Hypothalamus (tissue), 51 donors: ENCODE data around the gene RAPGEF5.

ENCODE experiments used
- DNase-seq, 51 donors: peaks; one replicate each; lab custom pipeline; 2025; lab: John Stamatoyannopoulos, UW

The RAPGEF5 gene

DNA sequence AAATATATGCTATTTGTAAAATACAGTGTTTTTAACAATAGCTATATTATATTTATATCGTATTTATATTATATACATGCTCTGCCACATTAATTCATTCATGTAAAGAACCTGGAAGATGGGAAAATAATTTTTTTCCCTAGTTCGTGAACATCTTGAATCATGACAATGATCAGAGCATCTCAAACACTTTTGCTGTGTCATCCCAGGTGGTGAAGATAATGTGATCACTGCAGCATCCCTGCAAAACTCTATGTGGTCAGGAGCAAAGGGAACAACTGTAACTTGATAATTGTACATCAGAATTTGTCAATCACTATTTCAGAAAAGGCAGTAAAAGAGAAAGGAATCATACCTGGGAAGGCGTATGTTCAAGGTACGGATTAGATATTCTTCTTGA lies 39.3 kb downstream of the RAPGEF5 start:
- DNase-seq, result no peak

DNA sequence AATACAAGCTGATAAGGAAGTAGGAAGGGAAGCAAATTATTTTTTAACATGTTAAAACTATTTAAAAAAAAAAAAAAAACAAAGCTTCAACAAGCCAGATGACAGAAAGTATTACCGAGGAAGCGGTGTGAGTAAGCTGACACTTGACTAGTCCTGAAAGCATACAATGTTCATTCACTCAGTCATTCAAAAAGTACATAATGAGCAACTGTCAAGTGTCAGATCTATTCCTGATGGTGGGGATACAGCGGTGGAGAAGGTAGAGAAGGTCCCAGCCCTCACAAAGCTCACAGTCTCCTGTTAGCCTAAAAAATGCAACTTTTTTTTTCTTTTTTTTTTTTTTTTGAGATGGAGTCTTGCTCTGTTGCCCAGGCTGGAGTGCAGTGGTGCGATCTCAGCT lies 40.0 kb downstream of the RAPGEF5 start:
- DNase-seq, result no peak

DNA sequence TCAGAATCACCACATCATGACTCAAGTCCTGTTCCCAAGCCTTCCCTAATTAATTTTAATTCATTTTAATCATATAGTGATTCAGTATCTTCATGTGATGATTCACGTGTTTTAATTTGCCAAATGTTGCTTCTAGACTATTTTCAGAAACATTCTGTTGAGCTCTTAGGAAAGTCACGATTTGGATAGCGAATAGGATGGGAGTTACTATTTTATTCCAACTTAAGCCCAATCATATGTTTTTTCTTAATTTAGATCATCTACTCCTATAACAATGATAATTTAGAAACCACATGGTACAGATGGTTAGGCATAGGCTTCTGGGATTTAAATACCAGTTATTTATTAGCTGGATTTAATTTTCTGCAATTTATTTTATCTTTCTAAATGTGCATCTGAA lies 49.1 kb downstream of the RAPGEF5 start:
- DNase-seq, result no peak

DNA sequence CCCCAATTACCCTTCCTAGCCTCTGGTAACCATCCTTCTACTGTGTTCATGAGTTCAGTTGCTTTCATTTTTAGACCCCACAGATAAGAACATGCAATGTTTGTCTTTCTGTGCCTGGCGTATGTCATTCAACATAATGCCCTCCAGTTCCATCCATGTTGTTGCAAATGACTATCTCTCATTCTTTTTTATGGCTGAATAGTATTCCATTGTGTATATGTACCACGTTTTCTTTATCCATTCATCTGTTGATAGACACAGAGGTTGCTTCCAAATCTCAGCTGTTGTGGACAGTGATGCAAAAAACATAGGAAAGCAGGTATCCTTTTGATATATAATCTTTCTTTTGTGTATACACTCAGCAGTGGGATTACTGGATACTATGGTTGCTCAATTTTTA lies 51.2 kb downstream of the RAPGEF5 start:
- DNase-seq, result no peak

DNA sequence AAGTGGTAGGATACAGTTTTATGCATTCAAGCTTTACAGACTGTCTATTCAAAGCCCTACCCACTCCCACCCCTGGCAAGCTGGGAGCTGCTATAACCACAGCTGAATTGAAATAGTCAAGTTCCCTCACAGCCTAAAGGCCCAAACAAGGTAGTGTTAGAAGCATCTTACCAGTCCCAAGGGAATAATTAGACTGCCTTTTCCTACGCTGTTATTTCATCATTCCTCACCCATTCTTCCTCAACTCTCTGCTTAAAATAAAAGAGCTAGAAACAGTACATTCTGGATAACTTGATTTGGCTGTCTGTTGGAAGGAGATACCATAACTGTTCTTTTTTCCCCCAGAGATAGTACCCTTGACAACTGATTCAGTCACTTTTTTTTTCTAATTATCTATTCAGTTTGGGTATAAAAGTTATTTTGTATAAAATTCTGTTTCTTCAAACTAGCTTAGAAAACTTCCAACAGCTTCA lies 54.0 kb downstream of the RAPGEF5 start:
- DNase-seq, result peak in 1 of 51 donors; percentile 10

DNA sequence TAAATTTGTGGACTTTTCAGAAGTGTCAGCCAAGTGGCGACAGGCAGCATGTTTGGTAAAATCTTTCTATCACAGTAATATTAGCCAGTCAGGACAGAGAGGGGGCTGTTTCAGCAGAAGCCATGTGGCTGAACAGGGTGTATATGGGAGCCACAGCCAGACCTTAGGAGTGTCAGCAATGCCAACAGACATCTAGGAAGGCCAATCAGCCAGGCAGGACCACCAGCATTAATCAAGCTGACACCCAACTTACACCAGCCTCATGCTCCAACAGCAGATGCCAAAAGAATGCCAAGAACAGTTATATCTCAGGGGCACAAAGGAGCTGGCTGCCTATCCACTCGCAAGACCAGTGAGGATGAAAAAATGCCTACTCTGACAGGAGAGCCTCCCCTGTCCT lies 54.8 kb downstream of the RAPGEF5 start:
- DNase-seq, result no peak

DNA sequence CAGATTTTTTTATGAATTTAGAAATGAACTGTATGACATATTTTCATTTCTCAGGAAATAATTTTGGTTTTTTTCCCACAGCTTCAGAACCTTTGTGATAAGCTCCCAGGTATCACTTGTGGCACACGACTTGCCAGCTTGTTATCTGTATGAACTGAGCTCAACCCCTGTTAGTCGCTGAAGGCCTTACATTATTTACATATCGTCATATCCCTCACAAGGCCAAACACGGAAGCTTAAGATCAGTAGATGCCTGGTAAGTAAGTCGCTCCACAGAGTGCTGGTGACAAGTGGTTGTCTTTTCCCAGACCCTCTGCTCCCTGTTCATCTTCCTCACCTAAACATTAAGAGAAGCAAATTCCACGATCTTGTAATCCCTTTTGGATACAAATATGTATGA lies 55.2 kb downstream of the RAPGEF5 start:
- DNase-seq, result no peak

DNA sequence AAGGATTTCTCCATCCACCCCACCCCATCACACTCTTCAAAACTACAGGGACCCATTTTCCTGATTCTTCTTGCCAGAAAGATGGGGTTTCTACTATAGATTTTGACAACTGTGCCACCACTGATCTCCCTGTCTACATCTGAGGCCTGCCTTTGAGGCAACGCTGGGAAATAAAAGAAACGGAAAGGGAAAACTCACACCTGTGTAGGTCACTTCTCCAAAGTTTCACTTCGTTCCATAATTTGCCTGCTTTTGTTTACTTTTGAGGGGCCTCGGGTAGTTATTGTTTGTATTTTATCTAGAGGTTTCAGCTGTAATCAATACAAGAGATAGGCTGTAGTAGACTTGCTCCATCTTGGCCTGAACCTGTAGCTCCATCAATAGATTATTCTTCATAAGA lies 56.1 kb downstream of the RAPGEF5 start:
- DNase-seq, result no peak

DNA sequence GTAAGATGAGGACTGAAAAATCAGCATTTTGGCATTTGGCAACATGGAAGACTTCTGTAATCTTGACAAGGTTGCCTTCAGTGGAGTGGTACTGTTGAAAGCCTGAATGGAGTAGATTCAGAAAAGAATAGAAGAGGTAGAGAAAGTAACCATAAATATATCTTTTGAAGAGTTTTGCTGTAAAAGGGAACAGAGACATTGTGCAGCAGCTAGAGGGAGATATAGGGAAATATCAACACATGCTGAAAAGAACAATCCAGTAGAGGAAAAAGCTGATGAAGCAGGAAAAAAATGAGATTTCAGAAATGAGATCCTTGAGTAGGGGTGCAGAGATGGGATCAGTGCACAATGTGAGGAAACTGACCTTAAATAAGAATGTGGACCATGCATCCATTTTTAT lies 60.0 kb downstream of the RAPGEF5 start:
- peak in 1 of 51 donors; percentile 41 for DNase-seq

DNA sequence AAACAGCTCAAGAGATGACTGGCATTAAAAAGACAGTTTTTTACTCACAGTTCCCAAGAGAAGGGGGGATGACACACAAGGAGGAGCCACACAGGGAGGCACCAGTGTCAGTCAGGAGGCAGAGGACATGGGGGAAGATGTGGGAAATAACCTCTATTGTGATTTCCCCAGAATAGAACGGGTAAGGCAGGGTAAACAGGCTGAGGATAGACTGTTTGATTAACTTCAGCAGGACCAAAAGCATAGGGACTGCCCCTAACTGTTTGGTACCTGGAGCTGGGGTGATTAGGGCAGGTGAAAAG lies 60.7 kb downstream of the RAPGEF5 start:
- DNase-seq, result no peak

DNA sequence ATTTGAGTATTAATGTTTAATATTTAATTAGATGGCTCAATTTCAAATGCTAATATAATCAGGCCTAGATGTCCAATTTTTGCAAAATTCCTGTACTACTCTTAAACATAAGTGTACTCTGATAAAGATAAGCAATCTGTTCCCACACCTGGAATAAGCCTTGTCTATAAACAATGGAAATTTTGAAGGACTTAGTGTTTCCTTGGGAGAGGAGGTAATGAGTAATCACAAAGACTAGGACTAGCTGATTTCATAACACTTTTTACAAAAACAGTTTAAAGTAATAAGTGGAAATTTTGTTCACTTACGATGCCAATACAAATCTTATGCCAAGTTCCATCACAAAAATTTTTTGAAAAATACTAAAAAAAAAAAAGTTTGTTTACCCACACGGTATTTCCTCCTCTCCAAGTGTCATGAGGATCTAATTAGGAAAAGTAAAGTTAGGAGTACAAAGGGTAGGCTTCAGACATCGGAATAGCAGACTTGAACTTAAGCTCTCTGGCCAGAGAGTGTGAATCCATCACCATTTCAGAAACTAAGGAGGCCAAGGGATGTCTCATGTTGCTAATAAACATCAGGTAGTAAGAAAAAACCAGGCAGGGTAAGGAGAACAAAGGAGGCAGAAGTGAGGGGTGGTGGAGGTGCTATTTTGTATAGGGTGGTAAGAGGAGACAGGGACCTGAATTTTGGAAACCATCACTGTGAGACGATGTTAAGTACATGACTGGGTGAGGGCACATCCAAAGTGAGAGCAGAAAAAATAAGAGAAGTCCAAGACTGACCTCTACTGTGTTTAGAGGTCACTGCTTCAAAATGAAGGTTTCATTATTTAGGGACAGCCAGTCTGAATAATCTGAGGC lies 61.3 kb downstream of the RAPGEF5 start:
- peak in 3 of 51 donors; percentile 13 to 39 (median 21) for DNase-seq

DNA sequence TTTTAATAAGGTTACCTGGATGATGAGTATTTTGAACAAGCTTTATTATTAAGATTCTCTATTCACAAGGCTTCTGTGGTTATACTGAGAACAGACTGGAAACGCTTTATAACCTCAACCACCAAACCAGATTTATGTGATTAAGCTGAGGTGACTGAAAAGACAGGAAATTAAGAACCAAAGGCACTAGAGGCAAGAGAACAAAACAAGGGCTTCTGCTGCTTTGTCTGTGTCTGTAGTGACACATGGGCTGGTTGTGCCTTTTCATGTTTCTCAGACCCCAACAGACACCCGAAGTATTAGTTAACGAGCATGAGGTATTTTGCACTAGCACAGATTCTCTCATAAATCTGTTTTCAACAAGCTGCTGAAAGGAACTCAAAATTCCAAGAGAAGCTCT lies 64.4 kb downstream of the RAPGEF5 start:
- peak in 1 of 51 donors; percentile 66 for DNase-seq

DNA sequence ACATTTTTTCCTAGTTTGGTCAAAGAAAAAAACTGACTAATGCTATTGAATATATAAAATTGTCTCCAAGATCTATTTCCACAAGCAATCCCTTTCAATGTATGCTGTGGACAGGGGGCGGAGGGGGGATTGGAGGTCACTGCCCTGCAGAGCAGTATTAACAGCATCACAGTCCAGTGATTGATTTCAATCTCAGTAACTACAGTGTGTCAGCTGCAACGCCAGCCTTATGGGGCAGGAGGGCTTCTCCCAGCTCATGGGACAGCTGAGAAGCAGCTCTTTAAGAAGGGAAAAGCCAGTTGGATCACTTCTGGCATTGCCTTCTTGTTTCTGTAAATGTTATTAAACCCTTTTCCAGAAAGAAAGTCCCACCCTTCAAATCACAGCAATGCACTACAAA lies 65.0 kb downstream of the RAPGEF5 start:
- DNase-seq, result no peak

DNA sequence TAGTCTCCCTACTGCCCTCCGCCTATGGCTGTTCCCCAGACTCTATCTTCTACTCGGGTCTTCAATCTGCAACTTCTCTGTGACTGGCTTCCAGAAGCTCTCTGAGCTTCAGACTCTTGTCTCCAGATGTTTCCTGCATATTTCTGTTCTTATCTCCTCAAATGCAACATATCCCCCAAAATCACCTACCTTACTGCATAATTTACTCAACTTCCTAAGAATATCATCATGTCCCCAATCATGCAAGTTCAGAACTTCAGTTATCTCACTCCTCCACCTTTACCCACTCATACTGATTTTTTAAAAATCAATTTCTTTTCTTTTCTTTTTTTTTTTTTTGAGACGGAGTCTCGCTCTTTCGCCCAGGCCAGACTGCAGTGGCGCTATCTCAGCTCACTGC lies 68.8 kb downstream of the RAPGEF5 start:
- DNase-seq, result no peak

DNA sequence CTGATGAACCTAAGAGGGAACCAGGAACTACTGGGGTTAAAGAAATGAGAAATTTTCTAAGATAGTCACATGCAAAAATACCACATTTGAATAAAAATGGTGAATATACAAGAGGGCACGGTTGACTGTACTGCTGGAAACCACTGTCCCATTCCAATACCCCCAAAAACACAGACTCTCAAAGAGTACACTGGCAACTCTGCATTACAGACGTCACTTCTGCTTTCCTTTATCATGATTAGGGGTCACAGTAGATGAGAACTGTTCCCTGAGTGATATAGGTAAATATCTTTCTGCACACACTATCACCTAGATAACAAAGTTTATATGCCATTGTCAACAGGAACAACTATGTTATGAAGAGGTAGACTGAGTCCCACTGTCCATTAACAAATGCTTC lies 69.5 kb downstream of the RAPGEF5 start:
- no peak for DNase-seq

DNA sequence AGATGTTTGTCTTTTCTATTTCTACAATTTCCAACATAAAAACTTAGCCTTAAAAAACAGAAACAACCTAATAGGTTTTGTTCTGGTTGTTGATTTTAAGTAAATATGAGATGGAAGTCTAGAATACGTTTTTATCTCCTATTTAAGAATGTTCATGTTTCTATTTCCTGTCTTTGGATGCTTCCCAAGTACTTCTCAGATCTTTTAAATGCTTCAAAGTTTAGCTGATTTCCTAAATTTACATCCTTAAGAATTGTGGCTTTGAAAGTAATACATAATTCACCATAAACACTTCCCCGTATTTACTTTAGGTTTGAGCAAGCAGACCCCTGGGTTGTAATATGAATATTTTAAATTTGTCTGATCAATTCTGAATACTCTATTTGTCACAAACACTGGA lies 70.5 kb downstream of the RAPGEF5 start:
- DNase-seq, result no peak

DNA sequence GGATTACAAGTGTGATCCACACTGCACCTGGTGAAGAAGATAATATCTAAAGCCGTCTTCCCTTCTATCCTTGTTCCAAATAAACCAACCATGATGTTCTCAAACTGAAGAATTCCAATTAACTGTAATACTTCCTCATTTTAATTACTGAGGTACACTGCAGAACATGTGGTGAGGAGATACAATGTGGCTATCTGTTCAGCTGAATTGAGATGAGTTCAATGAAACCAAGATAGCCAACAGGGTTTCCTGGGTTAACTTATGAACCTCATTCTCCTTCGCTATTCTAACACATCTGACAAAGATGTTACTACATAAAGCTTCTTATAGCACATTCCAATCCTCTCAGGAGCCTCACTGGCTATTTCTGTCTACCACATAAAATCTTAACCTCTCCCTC lies 75.5 kb downstream of the RAPGEF5 start:
- no peak for DNase-seq

DNA sequence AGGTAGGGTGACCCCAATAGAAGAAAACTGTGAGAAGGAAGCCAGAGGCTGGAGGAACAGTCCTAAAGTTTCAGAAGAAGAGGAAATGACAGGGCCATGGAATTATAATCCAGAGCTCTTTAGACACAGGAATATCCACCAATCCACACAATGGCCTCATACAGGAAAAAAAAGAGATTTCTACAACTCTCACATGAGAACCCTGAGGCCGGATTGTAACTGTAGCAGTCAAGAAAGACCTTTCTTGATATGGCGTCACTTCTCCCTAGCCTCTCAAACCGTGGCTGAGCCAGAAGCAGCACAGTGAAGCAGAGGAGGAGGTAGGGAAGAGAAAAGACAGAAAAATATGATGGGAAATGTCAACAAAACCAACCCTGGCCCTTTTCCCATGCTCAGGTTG lies 76.9 kb downstream of the RAPGEF5 start:
- DNase-seq, result no peak

DNA sequence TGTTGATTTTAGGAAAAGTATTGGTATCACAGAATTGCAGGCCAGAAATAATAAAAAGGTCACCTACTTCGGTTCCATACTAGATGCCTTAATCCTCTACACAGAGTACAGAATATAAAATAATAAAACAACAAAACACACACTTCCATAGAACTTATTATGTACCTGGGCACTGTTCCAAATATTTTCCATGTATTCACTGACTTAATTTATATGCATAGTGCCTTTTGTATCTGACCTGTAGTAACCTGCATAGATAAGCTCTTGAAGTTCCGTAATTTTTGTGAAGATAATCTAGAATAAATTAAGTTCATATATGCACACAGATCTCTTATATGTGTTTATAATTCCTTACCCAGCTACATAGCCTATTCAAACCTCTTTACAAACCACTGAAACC lies 78.3 kb downstream of the RAPGEF5 start:
- DNase-seq, result no peak

DNA sequence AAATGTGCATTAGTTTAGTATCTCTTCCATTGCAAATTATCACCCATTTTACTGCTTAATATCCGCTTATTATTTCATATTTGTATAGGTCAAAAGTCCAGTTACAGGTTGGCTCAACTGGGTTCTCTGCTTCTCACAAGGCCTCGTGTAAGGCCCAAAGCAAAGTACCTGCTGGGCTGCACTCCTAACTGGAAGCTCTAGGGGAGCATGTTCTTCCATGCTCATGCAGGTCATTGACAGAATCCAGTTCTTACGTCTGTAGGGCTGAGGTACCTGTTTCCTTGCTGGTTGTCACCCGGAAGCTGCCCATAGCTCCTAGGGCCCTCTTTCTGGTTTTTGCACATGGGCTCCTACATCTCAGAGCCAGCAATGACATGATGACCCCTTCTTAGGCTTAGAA lies 79.6 kb downstream of the RAPGEF5 start:
- no peak for DNase-seq

DNA sequence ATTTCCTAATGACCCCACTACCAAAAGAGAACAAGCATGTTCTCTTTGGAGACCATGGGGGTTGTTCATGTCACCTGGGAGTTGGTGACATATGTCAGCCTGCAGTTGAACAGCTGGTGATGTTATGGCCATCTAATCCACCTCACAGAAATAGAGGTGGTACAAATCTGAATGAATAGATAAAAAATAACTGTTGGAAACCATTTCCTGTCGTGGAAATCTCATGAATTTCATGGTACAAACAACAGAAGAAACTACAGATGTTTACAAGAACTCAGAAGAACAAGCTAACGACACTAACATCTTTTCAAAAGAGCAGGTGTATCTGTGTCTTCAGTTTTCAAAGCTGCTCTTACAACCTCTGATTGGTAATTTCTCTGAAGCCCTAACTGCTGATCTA lies 81.3 kb downstream of the RAPGEF5 start:
- no peak for DNase-seq

DNA sequence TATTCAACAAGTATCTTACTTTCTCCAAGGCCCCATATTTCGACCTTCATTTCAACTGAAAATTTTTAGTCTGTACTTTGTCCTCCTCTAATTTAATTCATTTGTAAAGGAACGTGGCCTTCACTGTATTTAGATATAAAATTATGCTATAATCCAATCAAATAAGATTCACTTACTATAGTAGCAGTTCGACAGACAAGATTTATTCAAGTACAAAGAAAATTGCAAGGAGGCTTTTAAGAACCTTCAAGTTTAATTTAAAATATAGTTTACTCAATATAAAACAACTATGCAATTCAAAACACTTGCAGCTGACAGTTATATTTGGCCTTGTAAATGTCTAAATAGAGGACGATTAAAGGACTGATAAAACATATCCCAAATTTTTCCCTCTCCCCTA lies 85.6 kb downstream of the RAPGEF5 start:
- DNase-seq, result no peak

DNA sequence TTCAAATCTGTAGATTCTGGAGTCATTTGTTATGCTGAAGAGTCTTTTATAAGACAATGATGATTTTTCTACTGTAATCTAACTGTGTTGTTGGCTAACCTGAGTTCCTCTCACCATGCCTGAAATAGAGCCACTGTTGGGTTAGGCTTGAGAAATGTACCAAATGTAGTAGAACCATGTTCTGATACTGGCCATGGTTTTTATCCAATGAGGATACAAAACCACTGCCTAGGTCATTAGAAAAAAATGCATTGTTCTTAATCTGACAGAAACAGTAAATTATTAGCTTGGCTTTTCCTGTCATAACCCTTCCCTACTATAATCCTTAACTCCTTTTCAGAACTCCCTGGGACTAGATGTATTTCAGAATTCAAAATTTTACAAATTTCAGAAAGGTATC lies 86.6 kb downstream of the RAPGEF5 start:
- no peak for DNase-seq
